ENCODE results near the gene HIRIP3.
A peak's percentile ranks its signal among the peaks of the same experiment; 100 is the strongest.

Gene HIRIP3

DNA sequence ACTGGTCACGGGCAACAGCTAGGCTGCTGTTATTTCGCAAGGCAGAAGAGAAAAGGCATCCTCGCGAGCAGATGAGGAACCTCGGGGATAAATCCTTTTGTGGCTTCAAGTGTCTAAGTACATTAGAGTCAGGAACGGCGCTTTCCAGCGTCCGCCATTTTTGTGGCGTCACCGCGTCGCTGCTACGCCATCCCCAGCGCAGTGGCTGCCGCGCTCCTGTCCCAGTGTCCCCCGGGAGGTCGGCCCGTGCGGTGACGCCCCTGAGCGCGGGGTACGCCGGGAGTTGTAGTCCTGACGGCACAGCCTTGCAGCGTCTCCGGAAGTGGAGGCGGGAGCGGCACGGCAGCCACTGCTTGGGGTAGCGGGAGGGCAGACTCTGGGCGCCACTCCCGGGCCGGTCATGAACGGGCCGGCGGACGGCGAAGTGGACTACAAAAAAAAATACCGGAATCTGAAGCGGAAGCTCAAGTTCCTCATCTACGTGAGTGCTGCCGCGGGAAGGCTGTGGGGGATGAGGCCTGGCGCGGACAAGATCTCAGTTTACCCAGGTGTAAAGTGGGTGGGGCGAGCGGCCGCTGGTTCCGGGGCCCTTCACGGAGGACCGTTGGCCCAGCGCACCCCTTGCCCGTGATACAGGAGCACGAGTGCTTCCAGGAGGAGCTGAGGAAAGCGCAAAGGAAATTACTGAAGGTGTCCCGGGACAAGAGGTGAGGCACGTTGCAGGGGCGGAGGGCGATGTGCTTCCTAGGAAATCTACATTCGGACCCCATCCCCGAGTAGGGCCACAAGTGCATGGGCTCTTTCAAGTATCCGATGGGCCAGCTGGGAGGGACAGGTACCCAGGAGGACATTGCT lies 721 bp upstream of the HIRIP3 start, which contains the start of gene INO80E:
Gene INO80E, plus strand, starts transcription at position 331 of the 855 bp plus-strand sequence. Its CDS starts 70 bp downstream, at position 401.
- DNase-seq = peak; percentile 99

DNA sequence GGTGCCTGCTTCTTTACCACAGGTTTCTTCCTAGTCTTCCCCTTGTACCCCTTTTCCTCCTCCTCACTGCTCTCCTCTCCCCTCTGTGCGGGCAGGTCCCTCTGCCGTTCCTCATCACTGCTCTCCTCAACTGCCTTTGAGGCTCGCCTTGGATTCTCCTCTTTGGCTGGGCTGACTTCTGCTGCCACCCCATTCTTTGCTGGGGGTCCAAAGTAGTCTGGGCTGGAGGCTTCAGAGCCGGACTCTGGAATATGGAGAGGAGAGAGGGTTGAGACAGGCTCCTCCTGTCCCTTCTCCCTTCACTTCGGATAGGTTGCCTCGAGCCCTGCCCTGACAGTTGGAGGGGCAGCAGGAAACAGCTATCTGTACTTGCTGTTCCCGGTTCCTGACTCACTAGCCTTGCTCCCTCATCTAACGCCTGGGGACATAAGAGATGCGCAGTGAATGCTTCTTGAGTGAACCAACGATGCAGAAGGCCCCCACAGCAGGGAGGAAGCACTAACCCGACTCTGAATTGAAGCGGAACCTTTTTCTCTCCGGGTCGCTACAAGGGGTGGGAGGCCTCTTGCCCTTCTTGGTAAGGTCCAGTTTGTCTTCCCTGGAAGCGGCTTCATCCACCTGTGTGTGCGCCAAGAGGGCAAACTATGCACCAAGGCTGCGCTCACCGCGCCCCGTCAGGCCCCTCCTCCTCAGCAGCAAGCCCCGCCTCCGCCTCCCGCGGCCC lies 655 bp downstream of the HIRIP3 start:
- DNase-seq = no peak

DNA sequence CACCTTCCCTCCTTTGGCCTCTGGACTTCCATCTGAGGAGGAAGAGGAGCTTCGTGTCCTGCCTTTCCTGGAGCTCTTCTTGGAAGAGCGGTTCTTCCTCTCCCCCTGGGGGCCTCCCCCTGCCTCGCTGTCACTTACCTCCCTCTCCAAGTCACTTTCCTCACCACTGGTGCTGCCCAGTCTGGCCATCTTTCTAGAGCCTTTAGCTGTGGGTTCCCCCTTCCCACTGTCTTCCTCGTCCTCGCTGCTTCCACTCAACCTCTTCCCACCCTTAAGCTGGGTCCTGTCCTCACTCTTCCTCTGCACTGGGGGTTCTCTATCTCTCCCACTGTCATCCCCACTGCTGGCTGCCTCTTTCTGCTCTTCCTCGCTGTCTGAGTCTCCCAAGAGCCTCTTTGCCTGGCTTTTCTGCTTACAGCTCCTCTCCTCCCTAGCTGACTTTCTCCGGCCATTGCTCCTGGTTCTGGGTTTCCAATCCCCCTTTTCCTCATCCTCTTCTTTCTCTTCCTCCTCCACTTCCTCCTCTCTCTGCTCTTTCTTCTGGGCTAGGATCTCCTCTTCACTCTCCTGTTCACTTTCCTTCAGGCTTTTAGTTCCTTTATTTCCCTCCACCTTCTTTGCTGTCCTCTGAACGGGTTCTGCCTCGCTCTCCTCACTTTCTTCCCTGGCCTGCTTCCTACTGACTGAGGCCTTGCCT lies 1.4 kb downstream of the HIRIP3 start:
- no peak for DNase-seq

DNA sequence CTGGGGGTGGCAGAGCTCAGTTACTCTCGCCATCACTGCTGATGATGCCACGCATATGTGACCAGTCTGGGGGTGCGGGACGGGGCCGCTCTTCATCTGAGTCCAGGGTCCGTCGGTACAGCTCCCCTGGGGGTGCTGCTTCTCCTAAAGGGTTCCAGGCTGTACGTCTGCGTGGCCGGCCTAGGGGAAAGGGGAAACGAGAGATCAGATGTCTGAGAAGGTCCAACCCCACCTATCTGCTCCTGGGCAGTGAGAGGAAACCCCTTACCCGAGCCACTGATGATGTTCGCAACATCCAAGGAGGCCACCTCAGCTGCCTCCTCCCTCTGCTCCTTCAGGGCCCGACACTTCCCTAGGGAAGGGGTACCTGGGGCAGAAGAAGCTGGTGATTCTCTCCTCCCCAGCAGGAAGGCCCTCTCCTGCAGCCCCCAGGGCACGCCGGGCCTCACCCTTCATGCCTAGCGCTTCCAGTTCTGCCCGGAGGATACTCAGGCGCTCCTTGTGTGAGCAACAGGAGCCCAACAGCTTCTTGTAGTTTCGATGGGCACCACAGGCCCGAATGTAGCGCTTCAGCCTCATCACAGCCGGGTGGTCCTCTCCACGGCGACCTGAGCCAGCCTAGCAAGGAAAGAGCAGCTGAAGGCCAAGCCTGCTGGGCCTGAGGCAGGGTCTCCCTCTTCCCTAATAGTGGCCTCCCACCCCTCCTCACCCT lies 2.1 kb downstream of the HIRIP3 start:
- DNase-seq = no peak

DNA sequence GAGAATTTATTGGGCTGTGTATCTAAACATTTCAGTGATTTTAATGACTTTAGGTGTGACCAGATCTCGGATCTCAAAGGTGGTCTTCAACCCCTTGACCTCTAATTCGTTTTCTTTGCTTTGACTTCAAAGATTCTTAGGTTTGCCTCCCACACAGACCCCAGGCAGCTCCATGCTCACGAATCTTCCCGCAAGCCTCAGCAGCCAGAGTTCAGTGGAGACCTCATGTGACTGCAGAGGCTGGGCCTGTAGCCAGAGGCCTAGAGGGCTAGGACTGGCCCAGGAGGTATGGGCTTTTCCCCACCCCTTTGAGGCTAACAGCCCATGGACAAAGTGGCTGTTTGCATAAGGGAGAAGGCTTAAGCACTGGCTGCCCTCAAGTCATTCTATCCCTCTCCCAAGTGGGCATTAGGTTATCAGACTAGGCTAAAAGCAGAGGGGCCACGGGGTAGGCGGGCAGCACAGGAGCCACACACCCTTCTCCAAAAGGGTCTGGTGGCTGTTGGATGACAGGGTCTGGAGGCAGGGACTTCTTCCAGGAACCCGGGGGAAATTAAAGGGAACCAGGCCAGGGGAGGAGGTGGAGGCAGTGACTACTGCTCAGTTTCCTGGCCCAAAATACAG lies 3.0 kb downstream of the HIRIP3 start:
- DNase-seq = no peak

DNA sequence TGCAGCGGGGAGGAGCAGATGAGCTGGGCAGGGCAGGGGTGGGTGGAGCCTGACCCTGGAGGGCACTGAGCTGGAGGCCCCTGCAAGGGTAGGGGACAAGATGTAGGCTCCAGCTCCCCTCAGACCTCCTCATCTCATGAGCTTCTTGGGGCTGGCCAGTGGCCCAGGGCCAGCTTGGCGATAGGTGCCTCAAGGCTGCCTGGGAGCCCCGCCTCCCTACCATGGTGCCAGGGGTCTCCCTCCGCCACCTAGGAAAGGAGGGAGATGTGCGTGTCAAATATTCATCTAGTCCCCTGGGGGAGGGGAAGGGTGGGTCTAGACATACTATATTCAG lies 3.9 kb downstream of the HIRIP3 start:
- no peak for DNase-seq

DNA sequence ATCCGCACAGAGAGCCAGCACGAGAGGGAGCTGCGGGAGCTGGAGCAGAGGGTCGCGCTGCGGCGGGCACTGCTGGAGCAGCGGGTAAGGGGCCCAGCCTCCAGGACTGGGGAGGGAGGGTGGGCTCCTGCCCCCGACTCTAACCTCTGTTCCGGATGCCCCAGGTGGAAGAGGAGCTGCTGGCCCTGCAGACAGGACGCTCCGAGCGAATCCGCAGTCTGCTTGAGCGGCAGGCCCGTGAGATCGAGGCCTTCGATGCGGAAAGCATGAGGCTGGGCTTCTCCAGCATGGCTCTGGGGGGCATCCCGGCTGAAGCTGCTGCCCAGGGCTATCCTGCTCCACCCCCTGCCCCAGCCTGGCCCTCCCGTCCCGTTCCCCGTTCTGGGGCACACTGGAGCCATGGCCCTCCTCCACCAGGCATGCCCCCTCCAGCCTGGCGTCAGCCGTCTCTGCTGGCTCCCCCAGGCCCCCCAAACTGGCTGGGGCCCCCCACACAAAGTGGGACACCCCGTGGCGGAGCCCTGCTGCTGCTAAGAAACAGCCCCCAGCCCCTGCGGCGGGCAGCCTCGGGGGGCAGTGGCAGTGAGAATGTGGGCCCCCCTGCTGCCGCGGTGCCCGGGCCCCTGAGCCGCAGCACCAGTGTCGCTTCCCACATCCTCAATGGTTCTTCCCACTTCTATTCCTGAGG lies 4.4 kb downstream of the HIRIP3 start:
- DNase-seq = no peak

DNA sequence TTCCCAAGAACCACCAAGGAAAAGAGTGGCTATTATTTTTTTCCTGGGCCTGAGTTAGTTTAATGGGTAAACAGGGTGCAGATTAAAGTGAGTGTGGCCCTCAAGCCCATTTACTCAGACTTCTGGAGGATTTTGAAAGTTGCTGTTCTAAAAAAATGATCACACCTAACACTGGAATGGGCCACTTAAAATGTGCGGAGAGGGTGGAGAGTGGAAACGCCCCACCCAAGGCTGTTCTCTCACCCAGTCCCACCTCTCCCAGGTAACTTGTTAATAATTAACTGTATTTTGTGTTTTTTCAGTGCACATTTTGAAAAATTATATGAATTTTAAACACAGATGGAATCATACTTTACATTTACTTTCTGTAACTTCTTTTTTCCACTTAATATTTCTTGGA lies 5.4 kb downstream of the HIRIP3 start:
- no peak for DNase-seq

DNA sequence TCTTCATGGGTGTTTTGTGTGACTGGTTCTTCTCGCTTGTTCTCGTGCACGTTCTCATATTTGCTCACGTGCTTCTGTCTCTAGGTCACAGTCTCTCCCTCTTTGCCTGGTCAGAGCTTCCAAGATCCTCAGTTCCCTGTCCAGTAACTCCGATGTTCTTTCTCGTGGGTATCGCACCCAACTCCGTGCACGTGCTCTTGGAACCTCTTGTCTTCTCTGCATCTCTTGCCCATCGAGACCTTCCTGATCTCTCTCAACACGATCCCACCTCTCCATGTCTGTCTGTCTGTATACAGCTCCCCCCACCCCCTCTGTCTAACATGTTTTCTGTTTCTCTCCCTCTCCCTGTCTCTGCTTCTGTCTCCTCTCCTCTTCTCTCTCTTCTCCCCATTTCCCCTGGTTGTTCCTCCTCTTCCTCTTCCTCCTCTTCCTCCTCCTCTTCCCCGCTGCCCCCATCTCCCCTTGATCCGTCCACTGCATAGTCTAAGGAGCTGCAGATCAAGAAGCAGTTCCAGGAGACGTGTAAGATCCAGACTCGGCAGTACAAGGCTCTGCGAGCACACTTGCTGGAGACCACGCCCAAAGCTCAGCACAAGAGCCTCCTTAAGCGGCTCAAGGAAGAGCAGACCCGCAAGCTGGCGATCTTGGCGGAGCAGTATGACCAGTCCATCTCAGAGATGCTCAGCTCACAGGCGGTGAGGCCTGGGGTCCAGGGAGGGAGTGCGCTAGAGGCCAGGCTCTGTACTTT lies 6.1 kb downstream of the HIRIP3 start:
- no peak for DNase-seq

DNA sequence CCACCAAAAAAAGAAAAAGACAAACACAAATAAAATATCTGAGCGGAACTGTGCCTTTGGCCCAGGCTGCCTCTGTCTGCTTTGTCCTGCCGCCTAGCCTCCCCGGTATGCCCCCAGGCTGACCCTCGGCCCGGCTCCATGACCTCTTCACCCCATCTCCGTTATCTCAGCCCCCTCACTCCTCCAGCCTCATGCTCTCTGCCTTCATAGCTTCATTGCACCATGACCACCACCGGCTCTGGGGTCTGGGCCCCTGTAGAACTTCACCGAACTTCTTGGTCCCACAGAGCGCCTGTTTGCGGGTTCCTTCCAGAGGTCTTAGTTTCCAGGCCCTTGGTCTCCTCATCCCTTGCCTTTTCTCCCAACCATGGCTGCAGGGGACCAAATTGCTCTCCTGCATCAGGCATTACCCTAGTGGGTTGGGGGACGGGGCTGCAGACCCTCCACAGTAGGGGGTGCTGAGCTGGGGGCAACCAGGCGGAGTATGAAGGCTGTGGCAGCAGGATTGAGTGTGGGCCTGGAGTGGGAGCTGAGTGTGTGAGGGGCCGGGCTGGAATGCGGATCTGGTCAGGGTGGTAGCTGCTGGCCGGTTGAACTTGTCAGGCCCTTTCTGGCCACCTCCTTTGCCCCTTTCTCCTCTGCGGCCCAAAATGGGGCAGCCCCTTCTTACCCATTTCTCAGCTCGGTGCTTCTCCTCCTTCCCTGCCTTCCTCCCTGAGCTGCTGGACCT lies 6.9 kb downstream of the HIRIP3 start:
- no peak for DNase-seq

DNA sequence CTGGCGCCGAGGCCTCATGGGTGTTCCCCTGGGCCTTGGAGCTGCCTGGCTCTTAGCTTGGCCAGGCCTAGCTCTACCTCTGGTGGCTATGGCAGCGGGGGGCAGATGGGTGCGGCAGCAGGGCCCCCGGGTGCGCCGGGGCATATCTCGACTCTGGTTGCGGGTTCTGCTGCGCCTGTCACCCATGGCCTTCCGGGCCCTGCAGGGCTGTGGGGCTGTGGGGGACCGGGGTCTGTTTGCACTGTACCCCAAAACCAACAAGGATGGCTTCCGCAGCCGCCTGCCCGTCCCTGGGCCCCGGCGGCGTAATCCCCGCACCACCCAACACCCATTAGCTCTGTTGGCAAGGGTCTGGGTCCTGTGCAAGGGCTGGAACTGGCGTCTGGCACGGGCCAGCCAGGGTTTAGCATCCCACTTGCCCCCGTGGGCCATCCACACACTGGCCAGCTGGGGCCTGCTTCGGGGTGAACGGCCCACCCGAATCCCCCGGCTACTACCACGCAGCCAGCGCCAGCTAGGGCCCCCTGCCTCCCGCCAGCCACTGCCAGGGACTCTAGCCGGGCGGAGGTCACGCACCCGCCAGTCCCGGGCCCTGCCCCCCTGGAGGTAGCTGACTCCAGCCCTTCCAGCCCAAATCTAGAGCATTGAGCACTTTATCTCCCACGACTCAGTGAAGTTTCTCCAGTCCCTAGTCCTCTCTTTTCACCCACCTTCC lies 7.9 kb downstream of the HIRIP3 start:
- DNase-seq = no peak

DNA sequence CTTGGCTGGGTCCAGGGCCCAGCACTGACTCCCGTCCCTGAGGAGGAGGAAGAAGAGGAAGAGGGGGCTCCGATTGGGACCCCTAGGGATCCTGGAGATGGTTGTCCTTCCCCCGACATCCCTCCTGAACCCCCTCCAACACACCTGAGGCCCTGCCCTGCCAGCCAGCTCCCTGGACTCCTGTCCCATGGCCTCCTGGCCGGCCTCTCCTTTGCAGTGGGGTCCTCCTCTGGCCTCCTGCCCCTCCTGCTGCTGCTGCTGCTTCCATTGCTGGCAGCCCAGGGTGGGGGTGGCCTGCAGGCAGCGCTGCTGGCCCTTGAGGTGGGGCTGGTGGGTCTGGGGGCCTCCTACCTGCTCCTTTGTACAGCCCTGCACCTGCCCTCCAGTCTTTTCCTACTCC lies 8.5 kb downstream of the HIRIP3 start:
- DNase-seq = no peak

DNA sequence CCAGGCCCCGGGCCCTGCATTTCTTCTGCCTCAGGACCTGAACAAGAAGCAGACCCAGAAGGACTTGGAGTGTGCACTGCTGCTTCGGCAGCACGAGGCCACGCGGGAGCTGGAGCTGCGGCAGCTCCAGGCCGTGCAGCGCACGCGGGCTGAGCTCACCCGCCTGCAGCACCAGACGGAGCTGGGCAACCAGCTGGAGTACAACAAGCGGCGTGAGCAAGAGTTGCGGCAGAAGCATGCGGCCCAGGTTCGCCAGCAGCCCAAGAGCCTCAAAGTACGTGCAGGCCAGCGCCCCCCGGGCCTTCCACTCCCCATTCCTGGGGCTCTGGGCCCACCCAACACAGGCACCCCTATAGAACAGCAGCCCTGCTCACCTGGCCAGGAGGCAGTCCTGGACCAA lies 9.2 kb downstream of the HIRIP3 start:
- DNase-seq = no peak

DNA sequence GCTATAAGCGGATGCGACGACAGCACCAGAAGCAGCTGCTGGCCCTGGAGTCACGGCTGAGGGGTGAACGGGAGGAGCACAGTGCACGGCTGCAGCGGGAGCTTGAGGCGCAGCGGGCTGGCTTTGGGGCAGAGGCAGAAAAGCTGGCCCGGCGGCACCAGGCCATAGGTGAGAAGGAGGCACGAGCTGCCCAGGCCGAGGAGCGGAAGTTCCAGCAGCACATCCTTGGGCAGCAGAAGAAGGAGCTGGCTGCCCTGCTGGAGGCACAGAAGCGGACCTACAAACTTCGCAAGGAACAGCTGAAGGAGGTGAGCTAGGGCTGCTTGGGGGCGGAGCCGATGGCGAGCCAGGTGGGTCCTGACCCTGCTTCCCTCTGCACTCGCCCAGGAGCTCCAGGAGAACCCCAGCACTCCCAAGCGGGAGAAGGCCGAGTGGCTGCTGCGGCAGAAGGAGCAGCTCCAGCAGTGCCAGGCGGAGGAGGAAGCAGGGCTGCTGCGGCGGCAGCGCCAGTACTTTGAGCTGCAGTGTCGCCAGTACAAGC lies 10.1 kb downstream of the HIRIP3 start:
- DNase-seq = no peak

DNA sequence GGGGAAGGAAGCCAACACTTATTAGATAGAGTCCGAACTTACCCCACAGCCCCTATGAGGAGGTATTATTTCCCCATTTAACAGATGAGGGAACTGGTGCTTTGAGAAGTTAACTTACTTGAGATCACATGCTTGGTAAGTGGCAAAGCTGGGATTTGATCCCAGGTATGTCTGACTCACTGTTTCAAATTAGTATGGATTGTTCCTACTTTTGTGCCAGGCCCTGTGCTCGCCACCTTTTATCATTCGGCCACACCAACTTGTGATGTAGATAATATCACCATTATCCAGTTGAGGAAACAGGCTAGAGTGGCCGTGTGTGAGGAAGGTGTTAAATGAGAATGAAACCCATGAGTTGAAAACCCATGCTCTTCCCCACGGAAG lies 10.7 kb downstream of the HIRIP3 start:
- no peak for DNase-seq

DNA sequence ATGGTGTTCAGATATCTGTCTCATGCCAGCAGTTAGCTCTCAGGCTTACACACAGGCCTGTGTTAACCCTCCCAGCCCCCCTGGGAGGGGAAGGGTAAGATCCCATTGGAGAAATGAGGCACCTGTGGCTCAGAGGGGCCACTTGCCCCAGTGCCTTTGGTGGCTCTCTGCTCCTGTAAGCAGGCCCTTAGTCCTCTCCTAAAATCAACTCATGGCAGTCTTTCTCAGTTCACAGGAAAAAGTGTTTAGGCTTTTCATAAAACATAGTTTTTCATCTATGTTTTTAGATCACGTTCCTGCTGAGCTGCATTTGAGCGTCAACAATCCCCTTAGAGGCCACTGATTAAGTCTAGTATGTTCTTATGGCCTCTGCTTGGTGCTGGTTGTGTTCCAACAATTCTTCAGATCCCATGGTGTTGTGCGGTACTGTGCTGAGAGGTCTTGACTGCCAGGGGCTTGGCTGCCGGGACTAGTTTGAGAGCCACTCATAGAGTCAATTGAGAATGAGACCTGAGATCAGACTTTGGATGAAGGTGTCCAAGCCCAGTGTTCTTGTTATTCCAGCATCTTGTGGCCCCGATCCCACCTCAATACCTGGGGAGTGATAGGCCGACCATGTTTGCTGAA lies 11.2 kb downstream of the HIRIP3 start:
- no peak for DNase-seq

DNA sequence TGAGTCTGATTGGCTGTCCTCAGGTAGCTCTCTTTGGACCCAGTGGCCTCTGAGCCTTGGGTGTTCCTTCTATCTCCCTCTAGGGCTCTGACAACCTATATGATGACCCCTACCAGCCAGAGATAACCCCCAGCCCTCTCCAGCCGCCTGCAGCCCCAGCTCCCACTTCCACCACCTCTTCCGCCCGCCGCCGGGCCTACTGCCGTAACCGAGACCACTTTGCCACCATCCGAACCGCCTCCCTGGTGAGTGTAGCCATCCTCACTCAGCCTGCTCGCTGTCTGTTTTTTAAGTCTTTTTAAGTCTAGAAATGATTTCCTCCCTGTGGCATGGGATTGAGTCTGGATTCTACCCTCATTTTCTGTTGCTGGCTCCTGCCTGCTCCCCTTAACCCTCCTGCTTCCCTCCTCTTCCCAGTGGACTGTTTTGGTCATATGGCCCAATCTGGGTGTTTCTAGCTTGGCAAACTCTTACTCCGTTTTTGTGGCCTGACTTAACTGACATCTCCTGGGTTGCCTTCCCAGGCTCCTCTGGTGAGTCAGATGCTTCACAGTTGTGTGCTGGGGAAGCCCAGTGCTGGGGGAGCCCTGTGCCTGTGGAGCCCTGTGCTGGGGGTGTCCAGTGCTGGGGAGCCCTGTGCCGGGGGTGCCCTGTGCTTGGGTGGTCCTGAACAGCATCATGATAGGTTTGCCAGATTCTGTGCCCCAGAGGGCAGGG lies 11.8 kb downstream of the HIRIP3 start:
- no peak for DNase-seq

Measured in RPMI8226 (cell line).